GM19193 (cell line): ENCODE results near the gene SLC9A9.

Source experiments
- POLR2A ChIP-seq: IDR thresholded peaks from 4 replicates; pipeline ENCODE4 v1.6.1; 2011; ENCODE audit not compliant: insufficient read depth, insufficient read length; ENCODE audit errors: extremely low read depth

The SLC9A9 gene

GRCh38 chr3:143222981-143223380 lies 625.3 kb downstream of the SLC9A9 start:
- TF ChIP-seq POLR2A, result no peak

GRCh38 chr3:143222505-143222904 lies 625.8 kb downstream of the SLC9A9 start:
- no peak for TF ChIP-seq POLR2A

- TF ChIP-seq POLR2A, result no peak
Measured at GRCh38 chr3:143221446-143221845, 626.8 kb downstream of the SLC9A9 start.

GRCh38 chr3:143220741-143221140 lies 627.5 kb downstream of the SLC9A9 start:
- no peak for TF ChIP-seq POLR2A

GRCh38 chr3:143218166-143218835 lies 630.0 kb downstream of the SLC9A9 start:
- TF ChIP-seq POLR2A, result no peak

- TF ChIP-seq POLR2A, result no peak
Measured at GRCh38 chr3:143217283-143217682, 631.0 kb downstream of the SLC9A9 start.

- TF ChIP-seq POLR2A, result no peak
Measured at GRCh38 chr3:143216709-143217182, 631.5 kb downstream of the SLC9A9 start.
